Measurements from ENCODE around the gene TMEM184B. TPM values are rescaled to one million over a fixed set of nuclear protein-coding genes. Genes with fewer than 3 reads are reported as not detected.

Gene TMEM184B
- total RNA-seq (2014; rRNA removed; shearing (Covaris generic)) = 7.9 and 10.0 TPM in 2 replicates
- 9.3 and 10.8 TPM in 2 replicates for polyA plus RNA-seq (2014; cell fraction: nucleus; rRNA removed)

DNA sequence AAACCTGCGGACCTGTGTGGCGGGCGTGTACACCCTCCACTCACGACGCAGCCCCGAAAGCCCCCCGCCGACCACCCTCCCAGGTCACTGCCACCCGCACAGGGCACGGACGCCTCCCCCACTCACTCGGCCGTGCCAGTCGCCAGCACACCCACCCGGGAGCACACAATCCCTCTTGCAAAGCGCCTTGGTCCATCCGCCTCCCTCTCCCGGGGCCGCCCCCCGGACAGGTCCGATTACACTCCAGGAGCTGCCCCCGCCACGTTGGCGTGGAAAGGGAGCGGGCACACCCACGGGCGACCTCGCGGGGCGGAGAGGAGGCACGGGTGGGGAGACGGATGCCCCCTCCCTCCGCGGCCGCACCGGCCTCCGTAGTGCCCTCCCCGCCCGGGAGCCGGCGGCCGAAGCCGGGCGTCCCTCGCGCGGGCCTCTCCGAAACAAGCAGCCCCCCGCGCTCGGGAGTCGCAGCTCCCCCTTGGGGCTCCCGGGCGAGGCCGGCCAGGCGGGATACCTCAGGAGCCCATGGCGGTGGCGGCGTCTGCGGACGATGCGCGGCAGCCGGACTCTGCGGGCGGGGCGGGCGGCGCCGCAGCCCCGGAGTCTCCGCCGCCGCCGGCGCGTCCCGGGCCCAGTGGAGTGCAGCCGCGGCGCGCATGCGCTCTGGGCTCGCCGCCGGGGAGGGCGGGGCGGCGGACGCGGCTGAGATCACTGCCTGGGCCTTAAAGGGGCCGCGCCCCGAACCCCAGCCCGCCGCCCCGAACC is at the start of gene TMEM184B:
Gene TMEM184B (minus strand): TSS at position 638 of the 762 bp plus-strand sequence. CDS start 25,049 bp downstream, outside the sequence.
- DNase-seq (ENCODE audit: extremely low read depth, low read depth) = peak; percentile 37

DNA sequence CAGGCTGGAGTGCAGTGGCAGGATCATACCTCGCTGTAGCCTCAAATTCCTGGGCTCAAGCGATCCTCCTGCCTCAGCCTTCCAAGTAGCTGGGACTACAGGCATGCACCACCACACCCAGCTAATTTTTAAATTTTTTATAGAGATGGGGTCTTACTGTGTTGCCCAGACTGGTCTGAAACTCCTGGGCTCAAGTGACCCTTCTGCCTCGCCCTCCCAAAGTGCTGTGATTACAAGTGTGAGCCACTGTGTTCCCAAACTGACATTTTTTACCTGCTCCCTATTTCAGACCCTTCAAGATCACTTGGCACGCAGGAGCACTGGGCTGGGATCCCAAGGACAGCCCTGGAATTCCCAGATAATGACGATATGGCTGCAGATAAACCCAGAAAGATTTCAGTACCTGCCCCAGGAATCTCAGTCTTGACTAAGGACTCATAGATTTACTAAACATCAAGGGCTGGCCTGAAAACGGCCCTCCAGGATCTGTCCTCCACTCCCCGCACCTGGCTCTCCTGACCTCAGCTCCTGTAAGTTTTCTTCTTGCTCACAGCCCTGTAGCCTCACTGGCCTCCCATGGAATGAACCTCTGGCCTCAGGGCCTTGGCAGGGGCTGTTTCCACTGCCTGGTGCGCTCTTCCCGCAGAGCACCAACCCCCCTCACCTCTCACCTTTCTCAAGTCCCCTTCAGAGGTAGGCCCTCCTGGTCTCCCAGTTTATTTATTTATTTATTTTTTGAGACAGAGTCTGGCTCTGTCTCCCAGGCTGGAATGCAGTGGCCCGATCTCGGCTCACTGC is 48.0 kb upstream of the TMEM184B start:
- no peak for DNase-seq (ENCODE audit: extremely low read depth, low read depth)

DNA sequence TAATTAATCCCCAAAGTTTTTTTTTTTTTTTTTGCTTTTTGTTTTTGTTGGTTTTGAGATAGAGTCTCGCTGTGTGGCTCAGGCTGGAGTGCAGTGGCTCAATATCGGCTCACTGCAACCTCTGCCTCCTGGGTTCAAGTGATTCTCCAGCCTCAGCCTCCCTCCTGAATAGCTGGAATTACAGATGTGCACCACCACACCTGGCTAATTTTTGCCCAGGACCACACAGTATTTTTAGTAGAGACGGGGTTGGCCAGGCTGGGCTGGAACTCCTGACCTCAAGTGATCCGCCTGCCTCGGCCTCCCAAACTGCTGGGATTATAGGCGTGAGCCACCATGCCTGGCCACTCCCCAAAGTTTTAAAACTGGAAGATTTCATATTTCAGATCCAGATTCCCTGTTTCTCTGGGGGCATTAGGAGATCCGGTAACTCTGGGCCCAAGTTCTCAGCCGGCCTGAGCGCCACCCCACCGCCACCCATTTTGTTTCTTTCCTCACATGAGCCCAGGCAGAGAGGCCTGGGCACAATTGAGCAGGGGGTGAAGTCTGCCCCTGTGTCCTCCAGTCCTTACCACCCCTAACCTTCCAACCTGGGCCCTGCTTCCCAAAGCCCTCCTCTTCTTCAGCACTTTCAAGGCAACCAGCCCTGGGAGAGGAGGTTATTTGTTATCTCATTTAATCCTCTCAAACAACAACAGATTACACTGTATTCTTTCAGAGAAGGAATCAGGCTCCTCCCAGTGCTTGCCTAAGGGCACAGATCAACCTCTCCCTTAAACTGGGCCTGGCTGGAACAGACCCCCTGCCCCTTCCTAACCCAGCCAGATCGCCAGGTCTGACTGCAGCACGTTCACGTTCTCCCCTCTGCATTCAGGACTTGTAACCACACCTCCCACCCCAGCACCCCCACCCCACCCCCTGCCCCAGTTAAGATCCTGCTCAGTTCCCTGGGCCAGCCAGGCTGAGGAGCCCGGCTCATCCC is 46.3 kb upstream of the TMEM184B start:
- no peak for DNase-seq (ENCODE audit: extremely low read depth, low read depth)

DNA sequence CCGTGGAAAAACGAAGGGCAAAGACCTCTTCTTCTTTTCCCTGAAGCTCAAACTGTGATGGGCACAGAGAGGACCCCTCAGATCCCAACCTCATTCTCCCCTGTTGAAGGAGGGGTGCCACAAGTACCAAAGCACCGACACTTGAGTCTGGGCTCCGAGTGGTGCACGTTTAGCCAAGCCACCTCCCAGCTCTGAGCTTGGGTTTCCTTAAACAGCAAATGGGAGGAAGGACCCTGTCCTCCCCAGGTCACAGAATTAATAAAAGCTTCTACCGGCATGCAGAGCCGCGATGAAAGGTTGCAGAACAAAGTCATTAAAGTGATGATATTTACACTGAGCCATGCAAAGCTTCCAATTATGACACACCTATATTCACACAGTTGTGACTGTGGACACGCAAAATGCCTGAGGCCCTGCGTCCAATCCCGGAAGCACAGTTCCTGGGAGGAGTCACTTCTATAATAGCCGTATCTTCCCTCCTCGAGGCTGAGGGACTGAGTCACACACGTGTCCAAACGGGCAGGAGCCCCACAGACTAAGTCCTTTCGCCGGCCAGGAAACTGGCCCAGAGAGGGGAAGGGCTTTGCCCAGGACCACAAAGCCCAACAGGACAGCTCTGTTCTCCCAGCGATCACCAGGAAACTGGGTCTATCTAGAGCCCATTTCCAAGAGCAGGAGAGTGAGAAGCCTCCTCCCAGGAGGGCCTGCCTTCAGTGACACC is 45.3 kb upstream of the TMEM184B start:
- DNase-seq (ENCODE audit: extremely low read depth, low read depth) = peak; percentile 83

DNA sequence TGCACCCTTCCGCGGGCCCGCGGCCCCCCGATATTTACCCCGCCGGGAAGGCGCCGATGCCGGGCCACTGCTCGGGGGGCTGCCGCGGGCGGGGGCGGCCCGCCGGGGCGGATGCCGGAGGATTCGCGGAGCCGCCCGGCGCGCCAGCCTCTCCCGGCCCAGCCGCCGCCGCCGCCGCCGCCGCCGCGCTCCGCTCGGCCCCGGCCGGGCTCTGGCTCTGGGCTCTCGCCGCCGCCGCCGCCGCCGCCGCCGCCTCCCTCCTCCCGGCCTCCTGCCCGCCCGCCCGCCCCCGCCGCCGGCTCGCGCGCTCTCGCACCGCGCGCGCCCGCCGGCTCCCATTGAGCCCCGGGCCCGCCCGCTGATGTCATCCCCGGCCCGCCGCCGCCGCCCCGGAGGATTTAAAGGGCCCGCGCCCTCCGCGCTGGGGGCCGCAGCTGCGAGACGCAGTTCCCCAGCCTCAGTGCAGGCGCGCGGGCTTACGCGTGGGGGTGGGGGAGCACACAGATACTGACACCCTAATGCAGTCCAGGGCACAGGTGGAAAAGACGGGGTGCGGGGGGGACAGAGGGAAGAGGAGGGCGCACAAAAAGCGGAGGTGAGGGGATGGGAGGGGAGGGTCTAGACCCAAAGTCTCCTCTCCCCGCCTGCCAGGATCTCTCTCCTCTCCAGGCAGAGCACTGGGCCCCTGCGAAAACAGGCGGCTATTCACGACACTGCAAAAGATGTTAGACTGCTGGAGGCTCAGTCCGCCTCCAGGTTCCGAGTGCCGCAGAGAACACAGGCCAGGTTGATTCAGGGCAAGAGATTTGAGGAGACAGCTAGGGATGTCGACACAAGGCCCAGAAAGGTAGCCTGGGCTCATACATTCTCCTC is 44.5 kb upstream of the TMEM184B start, which contains the start of gene CSNK1E:
Gene CSNK1E (minus strand): TSS at position 312 of the 873 bp plus-strand sequence. CDS start 3,276 bp downstream, outside the sequence.
- DNase-seq (ENCODE audit: extremely low read depth, low read depth) = no peak

DNA sequence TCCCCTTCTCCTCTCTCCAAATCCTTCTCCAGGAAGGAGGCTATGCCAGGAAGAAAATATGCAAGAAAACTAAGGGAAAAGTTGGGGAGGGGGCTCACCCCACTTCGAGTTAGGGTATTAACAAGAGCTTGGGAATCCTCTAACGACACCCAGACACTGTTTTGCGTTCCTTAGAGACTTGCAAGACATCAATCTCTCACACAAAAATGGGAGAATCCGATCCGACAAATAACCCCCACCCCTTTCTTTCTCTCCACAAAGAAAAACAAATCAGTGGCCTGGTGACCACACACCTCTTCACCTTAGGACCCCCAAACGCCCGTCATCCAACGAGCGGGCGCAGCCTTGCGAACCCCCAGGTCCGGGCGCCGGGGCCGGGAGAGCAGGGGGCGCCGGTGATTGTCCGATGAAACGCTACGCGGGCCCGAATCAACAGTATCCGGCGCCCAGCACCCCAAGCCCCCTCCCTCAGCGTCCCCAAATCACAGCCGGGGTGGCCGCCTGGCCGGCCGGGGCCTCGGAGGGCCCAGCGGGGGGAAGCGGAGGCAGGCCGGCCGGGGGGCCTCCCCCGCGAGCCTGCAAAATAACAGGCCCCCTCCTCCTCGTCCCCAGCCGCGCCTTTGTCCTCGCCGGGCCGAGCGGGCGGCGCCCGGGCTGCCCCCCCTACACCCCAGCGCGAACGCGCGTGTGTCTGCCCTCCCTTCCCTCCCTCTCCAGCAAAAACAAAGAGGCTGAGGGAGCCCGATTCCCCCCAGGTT is 43.7 kb upstream of the TMEM184B start:
- DNase-seq (ENCODE audit: extremely low read depth, low read depth) = no peak

DNA sequence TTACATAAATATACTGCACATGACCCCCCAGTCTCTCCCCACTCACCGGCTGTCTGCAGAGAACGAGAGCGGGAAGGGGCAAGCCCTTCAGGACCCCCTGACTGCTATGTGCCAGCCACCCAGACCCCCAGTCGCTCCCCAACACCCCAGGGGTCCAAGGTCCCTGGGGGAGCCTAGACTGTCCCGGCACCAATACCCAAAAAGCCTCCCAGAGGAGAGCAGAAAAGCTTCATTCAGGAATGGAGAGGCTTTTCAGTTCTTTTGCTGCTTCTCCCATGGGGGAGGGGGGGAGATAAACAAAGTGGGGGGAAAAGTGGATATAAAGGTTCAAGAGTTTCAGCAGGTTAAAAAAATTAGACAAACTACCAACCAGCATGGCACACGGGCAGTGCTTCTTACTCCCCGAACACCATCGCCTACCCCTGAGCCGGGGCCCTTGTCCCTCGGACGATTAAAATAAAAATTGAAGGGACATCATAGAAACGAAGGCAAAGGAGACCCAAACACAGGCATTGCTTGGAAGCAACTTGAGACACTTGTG is 43.1 kb upstream of the TMEM184B start:
- DNase-seq (ENCODE audit: extremely low read depth, low read depth) = no peak

DNA sequence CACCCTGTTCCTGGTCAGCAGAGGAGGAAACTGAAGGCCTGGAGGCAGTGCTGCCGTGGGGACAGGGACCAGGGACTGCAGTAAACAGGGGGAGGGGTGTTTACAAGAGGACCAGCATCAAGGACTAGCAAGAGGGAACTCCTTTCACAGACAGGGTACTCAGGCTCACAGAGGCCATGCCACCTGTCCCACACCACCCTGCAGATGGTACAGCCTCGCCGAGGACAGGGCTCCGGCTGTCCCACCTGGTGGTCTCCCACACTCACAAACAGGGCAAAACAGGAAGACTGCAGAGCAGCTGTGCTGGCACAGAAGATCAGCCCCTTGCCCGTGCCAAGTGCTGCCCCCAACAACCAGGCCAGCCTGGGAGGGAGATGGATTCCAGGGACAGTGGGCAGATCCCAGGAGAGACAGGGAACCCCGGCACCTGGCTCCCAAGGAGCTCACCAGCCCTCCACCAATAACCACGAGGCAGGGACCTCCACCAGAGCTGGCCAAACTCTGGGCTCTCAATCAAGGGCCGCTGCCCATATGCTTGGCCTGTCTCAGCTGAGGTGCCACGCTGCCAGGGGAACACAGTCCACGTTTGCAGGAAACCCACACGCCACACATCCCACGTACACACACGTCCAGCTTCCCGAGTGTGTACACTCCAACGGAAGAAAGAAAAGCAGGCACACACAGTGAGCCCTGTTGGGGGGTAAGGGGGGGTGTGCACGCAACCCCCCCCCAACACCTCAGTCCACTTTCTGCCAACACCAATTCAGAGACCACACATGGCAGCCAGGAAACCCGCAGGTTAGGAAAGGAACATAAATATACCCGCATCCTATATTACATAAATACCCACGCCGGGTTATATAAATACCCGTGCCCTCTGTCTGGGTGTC is 42.4 kb upstream of the TMEM184B start:
- DNase-seq (ENCODE audit: extremely low read depth, low read depth) = no peak

DNA sequence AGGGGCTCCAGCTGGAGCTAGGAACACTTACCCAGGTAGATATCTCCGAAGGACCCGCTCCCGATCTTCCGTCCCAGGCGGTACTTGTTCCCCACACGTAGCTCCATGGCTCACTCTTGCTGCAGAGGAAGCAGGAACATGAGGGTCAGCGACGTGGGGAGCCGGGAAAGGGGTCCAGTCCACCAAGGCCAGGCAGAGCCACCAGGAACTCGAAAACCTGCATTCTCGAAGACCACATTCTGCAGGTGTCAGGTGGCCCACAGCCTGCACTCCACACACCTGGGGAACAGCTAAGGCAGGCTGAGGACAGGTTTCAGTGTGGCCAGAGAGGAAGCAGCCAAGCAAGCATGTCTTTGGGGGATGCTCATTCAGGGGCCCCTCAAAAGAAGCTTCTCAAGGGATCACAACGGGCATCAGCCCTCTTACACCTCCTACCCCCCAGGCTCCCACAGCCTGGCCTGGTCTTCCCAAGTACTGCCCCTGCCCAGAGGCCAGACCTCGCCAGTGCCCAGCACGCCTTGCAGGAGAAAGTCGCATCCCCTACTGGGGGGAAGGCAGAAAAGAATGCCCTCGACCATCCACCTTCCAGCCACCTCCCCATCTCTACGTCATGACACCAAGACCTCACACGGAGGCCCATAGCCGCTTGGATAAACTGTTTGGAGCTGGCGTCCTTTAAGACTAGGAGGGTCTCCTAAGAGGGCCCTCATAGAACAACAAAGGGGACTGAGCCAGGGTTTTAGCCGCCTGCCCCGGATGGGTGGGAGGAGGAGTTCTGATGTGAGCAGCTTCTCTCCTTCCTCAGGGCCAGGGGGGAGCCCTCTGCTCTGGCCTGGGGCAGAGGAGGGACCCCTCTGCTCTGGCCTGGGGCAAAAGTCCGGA is 41.5 kb upstream of the TMEM184B start:
- no peak for DNase-seq (ENCODE audit: extremely low read depth, low read depth)

DNA sequence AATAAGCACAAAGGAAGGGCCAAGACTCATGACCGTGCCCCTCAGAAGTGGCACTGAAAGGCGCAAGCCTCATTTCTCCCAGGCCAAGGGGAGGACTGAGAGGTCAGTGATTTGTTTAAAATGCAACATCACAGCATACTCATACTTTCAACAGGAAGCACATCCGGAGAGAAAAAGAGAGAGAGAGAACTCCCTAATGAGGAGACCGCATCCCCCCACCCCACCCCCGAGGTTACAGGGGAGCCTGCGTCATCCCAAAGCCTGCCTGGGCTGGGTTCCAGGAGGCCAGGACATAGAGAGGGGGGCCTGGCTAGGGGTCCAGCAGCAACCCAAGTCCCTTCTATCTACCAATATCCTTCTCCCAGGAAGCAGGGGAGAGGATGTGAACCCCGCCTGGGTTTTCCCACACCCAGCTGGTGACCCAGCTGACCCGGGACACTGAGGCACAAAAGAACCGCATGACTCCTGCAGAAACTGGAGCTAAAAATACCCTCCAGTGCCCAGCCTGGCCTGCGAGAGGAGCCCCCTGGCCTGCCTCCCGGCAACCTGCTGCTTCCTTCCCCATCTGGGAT is 40.7 kb upstream of the TMEM184B start:
- DNase-seq (ENCODE audit: extremely low read depth, low read depth) = peak; percentile 55

DNA sequence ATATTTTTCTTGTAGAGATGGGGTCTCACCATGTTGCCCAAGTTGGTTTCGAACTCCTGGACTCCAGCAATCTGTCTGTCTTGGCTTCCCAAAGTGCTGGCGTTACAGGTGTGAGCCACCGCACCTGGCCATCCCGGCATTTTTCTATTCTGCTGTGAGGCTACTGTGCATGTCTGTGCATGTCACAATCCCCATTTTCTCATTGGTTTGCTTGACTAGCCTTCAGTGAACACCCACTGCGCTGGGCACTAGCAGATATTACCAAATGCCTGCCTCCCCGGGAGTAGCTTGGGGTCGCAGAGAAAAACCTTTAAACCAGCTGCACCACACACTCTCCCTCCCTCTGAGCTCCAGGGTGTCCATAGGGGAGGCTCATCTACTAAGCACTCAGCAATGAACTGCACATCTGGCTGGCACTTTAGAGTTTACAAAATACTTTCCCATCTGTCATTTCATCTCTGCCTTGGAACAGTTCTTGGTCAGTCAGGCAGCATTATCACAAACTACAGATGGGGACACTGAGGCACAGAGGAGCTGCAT is 39.5 kb upstream of the TMEM184B start:
- DNase-seq (ENCODE audit: extremely low read depth, low read depth) = no peak

DNA sequence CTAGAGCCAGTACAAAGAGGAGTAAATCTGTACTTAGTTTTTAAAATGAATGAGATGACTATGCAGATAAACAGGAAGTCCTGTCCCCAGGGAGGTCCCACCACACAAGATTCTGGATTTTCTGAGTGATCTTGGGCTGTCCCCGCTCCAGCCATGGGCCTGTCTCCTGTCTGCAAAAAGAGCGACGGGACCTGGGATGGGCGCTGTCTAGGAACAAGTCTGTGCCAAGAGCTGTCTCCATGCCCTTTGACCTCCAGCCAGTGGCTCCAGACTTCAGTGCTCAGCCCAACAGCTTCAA is 38.5 kb upstream of the TMEM184B start:
- DNase-seq (ENCODE audit: extremely low read depth, low read depth) = no peak

DNA sequence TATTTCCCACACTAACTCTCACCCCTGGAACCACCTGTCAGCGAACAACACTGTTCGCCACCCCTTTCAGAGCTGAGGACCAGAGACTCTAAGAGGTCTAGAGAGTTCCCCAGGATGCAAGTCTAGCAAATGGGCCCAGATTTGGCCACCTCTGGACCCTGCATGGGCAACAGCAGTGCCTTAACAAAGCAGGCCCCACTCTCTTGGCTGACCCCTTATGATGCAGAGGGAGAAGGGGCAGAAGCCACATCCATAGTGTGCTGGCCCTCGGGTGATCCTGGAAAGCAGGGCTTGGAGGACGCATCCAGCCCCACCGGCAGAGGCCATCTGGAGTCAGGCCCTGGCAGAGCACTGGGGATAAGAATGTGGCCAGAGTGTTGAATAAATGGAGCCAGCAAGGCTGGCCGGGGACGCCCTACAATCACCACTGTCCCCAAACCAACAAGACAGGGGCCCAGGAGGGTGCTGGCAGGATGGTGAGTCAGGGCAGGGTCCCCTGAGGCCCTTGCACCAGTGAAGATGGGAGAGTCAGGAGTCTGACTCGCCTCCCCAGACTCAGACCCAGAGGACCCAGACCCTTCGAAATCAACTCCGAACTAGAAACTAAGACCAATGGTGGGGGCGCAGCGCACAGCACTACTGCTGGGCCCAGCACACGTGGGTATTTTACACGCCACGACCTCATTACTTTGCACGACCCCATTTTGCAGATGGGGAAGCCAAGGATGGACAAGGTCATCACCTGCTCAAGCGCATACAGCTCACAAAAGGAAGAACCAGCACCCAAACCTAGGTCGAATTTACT is 37.9 kb upstream of the TMEM184B start:
- DNase-seq (ENCODE audit: extremely low read depth, low read depth) = no peak

All from NCI-H460 (cell line).